ENCODE measurements around the gene AFAP1.

AFAP1 gene

DNA sequence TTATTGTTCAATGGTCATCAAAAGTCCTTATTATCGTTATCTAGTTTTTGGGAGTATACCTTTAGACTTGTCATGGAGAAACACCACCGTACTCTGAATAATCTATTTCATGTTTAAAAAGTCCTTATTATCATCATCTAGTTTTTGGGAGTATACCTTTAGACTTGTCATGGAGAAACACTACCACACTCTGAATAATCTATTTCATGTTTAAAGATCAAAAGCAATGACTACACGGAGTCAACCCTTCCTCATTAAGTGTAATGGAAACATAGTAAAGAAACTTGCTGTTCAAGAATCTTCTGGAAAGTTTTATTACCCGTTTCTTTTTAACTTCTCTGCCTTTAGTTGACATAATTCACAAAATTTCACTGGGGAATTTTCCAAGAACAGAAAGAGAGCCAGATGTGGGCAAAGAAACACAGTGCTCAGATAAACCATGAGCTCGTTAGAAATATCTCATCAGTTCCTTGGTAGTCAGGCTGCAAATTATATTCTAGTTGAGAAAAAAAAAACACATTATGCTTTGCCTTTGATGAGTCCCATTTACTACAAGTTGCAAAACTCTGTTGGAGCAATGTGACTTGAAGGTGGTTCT lies 158.8 kb downstream of the AFAP1 start:
- no peak for DNase-seq

DNA sequence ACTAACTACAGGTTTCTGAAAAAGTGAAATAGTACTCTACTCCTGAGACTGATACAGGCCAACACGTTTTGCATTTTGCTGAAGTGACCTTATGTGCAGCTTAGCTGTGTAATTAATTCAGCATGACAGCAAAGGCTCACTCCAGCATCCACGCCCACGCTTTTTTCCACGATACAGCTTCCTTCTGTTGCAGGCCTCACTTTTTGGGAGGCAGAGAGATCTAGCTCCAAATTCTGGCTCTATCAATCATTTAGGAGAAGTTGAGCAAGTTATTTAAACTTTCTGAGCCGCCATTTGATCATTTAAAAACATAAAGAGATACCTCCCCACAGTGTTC lies 160.3 kb downstream of the AFAP1 start:
- DNase-seq = no peak

DNA sequence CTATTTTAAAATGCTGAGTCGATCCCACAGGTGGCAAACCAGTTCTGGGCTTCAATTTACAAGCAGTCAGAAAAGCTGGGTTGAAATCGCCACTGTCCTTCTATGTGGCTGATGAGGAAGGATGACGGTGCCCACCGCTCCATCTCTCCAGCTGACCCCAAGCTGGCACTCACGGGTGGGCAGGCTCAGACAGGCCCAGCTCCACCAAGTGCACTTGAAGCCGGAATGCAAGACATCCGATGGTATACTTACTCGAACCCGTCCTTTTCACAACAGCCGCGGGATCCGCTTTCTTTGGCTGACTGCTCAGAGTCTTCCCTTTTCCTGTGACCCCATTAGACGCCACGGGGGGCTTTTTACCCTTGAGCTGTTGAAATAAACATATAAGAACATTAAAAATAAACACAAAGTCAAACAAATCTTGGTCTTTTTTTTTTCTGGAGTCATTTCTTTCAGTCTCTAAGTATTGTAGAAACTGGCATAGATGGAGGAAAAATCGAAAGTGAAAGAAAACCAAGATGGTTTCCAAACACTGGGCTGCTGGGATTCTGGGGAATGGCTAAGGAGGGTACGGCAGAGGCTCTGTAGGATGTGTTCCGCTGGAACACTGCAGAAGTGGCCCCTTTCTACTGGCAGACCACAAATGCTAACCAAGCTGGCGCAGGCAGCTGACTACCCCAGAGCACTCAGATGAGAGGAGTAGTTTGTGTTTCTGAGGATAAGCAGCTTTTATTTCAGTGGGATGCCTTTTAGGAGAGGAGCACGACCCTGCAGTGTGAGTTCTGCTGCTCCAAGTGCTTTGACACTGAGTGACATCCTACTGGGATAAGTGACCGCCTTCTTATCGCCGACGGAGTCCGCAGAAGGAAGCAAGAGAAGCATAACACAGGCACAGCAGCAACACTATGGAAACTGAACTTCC lies 160.9 kb downstream of the AFAP1 start:
- DNase-seq = no peak

DNA sequence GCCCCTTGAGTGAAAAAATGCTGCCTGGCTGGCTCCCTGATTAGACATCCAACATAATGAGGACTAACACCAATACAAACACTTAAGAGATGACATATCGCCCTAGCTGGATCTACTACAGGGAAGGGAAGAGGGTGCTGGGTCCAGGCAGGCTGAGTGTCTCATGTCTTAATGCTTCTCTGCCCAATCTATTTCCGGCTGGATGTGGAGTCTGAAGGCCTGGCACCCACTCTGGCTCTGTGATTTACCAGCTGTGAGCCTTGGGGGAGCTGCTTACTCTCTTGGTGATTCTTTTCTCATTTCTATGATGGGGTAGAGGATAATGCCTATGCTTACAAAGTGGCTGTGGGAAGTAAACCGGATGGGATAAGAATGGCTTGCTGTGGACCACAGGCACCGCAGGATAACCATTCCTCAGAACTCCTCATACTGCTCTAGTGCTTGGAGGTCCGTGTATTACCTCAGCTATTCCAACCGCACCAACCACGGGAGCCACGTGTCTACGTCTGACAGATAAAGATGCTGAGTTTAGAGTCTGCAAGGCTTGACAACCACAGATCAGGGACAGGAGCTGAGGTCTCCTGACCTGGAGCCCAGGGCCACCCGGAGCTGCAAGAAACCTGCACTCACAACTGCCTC lies 161.7 kb downstream of the AFAP1 start:
- DNase-seq = no peak

DNA sequence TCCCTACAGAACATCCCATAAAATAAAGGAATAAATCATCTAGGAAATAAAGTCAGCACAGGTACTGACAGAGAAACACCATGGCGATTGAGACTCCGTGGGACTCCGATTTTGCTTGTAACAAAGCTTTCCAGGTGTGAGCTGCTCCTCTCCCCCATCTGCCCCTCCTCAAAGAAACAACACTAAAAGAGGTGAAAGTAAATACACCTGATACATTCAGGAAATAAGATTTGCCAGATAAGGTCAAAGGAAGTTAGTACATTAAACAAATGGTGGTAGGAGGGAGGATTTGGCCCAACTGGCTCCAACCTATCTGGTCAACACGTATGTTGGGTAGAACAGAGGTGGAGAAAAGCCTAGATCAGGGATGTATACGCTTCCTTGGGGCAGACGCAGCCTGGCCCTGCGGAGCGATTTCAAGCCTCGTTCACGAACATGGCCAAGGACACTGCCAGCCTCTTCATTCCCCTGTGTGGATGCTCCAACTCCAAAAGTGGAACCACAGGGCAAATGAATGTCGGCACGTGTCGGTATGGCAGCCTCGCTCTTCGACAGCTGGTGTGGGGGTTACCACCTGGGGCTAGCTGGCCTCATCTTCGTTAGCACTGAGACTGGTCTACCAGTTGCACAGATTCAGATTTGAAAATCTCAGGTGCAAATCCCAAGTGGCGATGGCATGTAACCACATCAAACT lies 162.5 kb downstream of the AFAP1 start:
- DNase-seq = no peak

DNA sequence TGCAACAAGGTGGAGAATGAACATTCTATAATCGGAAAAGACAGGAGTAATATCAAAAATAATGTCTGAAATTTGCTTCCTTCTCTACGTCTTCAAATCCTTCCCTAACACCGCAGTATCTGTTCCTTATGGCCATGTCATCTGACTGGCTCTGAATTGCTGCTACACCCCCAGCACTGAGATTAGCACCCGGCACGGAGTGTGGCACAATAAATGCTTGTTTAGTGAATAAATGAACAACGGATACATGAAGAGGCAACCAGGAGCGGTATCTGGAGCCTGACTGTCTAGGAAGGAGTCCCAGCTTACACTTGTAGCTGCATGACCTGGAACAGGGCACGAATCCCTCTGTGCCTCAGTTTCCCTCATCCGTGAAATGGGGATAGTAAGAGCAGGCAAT lies 164.3 kb downstream of the AFAP1 start:
- no peak for DNase-seq

DNA sequence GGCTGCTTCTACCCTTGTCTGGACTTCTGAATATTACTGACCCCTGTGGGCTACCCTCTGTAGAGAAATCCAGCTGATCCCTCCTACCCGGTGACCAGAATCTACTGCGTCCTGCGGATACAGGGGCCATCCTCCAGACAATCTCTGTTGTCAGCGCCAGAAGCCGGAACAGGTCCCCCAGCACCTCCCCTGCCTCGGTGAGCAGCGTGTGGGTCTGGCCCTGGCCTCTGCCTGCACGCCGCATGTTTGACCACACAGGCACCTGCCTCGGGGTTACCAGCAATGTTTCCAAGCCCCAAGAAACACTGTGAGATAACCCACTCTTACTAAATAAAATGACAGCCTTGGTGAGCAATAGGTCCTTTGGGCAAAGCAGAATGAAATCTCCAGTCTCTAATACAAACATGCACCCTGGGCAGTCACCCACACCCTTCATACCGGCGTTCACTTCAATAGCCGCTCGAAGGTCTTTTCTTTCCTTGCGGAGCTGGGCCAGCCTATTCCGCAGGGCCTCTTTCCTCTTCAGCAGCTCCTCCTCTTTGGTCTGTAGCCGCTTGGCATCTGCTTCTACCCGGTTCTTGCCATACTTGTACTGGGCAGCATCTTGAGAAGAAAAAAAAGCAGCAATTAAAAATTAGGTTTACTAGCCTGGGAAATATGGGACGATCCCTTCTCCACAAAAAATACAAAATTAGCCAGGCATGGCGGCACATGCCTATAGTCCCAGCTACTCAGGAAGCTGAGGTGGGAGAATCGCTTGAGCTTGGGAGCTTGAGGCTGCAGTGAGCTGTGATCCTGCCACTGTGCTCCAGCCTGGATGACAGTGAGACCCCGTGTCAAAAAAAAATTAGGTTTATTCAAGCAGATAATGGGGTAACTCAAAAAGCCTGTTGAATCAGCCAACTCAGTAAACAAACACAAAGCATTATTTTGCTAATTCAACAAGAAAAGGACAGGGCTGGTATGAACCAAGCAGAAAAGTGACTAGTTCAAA lies 165.1 kb downstream of the AFAP1 start:
- no peak for DNase-seq

DNA sequence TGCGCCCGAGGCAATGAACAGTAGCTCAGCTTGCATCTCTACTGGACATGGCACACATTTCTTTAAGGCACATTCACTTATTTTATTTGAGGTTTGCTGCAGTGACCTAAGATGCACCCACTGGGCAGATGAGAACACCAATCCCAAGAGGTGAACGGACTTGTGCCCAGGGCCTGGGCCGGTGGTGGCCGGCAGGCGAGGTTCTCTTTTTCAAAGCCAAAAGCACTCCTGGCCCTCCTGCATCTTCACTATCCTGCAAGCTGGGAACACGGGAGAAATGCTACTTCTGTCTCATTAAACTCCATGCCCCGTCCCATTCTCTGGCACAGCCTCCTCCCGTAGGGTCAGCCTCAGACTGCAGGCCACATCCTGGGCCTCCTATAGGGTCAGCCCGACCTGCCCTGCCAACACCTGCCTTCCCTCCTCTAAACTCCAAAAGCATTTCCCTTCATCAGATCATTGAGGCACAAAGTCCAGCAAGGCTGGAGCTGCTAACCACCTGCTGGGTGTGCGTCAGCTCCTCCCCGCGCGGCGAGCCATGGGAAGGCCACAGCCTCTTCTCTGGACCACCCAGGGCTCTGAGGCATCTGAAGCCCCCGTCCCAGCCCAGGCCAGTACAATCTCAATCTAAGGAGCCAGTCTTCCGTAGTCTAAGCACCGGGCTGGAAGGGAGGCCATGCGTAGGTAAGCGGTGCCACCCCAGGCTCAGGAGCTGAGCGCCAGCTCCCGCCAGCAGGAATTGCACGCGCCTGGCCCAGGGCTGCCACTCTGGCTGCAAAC lies 166.1 kb downstream of the AFAP1 start:
- DNase-seq = no peak

DNA sequence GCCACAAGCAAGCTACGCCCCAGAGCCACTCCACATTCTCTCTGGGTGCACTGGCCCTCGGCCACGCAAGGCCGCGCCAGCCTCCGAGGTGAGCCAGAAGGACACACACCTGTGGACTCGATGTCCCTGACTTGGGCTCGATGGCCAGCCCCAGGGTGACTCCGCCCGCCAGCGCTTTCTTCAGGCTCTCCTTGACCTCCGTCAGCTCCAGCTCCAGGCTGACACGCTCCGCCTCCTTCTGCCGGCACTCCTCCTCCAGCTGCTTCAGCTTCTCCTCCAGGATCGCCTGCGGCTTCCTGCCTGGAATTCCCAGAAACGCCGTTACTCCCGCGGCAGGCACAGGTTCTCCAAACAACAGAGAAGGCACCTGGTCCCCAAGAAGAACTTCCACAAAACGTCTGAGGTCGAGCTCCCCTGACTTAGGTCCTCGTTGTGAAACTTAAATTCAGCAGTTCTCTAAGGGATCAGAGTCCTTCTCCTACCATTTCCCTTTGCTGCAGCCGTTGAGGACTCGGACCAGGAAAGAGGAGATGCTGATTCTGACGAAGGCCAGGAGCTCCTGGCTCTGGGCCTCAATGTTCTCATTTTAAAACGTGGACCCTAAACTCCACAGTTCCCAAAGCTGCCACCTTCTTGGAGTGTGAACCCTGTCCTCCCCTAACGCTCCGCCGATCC lies 166.8 kb downstream of the AFAP1 start:
- DNase-seq = no peak

DNA sequence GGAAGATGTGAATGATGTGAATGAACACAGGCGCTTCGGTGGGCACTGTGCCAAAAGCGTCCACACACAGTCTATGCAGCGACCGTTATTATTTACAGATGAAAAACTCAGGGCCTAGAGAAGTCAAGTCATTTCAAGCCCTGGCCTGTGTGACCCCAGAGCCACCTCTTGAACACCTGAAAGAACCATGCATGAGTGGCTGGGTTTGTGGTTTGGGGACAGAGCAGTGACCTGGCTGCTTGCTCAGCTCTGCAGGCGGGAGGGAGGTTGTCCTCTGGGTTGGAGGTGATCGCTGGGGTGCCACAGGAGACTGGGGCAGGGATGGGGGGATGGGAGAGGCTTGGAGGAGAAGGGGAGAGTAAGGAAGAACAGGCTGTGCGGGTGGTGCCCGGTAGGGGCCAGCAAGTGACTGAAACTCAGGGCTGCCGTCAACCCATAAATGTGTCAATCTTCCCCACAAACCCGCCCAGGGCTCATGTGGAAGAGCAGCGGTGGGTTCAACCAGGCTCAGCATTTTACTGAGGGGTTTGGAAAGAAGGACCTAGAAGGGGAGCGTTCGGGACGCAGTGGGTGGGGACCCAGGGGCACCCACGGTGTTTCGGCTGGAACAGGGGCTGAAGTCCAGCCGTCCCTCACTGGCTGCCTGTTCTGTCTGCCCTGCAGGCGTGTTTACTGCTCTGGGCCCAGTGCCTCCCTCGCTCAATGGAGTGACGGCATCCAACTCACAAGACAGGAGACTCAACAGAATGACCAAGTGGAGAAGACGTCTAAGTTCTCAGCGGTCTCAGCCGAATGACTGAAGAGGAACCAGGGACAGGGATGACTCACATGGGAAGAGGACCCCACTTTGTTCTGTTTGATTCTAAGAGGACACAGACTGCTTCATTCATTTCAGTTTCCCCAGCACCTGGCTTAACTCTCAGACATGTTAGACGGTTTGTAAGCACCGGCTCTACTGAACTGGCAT lies 167.8 kb downstream of the AFAP1 start:
- DNase-seq = no peak

DNA sequence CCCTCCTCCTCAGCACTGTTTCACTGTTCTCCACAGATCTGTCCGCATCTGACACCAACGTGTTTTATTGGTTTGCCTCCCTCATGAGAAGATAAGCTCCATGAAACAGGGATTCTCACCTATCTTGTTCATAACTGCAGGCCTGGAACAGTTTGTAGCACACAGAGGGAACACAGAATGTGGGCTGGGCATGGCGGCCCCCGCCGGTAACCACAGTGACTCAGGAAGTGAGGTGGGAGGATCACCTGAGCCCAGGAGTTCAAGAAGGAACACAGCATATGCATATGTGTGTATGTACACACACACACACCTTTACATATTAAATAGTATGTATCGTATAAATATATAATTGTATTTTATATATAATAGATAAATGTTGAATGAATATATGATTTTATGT lies 168.6 kb downstream of the AFAP1 start:
- DNase-seq = peak; percentile 41 to 46

DNA sequence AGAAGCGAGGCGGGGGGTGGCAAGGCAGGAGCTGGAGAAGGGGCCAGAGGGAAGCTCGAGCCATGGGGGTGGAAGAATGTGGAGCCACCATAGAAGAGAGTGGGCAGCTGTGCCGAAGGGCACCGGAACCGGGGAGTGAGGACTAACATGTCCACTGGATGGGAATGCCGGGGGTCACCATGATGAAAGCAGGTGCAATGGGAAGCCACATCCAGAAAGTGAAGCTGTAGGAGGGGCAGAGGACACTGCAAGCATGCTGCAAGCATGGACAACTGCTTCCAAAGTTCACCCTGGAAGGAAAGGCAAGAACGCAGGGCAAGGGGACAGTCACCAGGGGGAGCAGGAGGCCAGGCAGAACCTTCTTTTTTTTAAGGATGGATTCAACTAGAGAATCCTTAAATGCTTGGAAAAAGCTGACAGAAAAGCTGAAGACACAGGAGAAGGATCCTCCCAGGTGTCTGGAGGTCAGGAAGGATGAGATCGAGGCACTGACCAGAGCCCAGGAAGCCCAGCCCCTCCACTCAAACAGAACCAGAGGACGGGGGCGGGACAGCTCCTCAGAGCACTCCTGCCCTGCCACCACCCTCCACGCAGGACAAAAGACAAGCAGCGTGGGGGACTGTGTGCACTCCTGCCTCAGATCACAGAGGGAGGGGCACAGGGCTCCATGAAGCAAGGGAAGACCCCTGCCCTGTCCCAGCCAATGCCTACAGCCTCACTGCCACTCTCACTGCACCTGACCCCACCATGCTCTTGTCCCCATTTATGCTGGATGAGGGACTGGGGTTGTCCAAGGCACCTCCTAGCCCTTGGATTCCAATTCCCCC lies 169.2 kb downstream of the AFAP1 start:
- no peak for DNase-seq

DNA sequence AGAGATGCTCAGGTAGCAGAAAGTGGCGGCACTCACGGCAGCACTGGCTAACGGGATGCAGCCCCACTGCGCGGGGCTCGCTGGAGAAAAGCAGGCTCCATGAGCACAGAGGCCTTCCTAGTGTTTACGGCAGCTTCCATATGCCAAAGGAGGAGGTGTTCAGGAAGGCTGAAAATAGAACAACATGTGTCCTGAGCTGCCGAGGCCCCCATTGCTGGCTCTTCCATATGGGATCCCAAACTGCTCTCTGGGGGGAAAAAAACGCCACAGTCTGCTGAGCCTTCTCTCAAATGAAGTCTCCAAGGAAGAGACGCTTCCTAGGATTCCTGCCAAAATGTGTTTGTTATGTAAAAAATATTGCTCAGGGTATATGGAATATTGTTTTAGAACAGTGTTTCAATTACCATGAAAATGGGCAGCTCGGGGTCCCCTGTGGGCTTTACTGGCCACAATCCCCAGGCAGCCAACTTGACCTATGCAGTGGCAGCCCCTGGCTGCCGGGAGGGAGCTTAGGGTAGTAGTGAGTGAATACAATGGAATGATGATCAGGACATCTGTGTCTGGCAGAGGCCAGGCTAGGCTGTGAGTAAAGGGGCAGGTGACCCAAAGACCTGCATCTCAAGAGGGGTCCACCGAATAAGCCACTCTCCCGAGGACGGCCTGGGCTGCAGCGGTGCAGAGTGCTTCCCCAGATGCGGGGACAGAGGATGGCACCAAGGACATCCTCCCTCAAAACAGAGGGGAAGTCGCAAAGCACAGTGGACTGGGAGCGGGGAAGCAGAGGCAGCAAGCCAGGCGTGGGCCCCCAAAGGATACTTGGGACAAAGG lies 170.1 kb downstream of the AFAP1 start:
- DNase-seq = no peak

DNA sequence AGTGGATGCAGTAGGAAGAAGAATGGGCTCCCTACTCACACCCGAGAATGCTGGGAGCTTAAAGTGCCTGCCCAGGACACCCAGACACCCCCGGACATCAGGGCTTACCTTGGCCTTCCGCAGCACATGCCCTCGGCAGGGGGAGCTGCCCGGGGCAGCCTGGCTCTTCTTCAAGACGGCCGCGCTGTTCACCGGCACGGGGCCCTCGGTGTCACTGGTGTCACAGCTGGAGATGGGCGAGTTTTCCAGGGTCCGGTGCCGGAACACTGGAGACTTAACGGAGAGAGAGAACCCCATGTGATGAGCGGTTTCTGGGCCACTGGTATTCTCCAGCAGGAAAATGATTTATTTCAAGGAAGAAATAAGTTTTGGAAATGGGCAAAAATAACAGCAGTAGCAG lies 170.9 kb downstream of the AFAP1 start:
- no peak for DNase-seq

DNA sequence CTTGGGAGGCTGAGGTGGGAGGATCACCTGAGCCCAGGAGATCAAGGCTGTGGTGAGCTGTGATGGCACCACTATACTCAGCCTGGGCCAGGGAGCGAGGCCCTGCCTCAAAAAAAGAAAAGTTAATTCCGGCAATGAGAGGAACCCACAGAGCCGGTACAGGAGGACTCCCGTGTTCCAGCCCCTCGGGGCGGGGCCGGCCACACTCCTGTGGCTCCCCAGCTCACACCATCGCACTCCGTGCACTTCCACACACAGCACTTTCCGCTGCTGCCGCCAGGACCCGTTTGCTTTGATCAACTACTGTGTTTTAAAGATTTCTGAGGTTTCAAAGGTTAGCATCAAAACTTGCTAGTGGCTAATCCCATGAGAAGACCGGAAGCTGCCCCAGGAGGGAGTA lies 171.7 kb downstream of the AFAP1 start:
- no peak for DNase-seq

DNA sequence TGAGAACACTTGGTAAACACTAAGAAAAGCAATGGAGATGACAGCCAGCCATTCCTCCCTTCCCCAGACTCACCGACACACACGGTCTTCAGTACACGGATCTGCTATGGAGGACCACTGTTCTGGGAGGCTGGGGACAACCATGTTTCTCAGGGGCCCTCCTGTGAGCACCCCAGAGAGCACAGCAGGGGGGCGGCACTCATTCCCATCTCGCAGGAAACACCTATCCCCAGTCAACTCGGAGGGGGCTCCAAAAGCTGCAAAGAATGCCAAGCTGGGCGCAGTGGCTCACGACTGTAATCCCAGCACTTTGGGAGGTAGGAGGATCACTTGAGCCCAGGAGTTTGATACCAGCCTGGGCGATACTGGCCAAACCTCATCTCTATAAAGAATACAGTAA lies 172.1 kb downstream of the AFAP1 start:
- no peak for DNase-seq

DNA sequence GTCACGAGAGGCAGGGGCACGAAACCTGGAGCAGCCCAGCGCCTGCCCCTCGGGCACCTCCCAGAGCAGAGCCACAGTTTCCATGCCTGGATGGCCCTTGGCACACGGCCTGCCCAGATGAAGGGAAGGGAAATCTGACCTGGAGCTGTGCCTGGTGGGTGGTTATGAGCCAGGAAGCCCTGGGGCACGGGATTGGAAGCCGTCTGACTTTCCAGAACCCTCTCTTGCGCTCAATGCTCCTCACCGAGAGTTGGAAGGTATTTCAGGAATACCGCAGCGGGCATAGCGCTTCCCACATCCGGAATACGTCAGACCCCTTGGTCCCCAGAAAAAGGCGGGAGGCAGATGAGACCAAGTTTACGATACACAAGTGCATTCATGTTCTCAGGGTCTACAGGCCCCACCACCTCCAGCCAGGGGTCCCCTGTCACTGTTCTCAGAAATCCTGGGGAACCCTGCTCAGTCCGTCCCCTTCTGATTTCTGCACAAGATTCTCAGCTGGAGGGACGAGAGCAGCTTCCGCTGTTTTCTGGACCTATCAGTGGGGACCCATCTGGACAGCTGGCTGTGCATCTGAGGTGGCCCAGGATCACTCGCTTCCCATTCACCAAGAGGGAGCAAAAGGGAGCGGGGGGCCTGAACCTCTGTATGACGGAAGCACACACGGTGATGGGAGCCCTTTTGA lies 172.9 kb downstream of the AFAP1 start:
- DNase-seq = no peak
